Effector memory CD4-positive, alpha-beta T cell (primary cell): ENCODE data around the gene G6PD.
"Not testable (repeated sequence)": the region's sequence is repeated elsewhere in the genome, so short reads cannot be mapped to it uniquely, and the experiment has no call there.

ENCODE experiments used
- DNase-seq, 3 donors: peaks; one replicate each; pipeline ENCODE4 v3.0.0-alpha.2; 2020
- H3K27ac ChIP-seq: 2 replicates; pipeline ENCODE4 v1.7.0; 2013; ENCODE audit warnings: mild to moderate bottlenecking, low read length, moderate library complexity; ENCODE audit not compliant: insufficient read depth, poor library complexity, severe bottlenecking
- H3K27me3 ChIP-seq: replicated peaks from 2 replicates; pipeline ENCODE4 v1.7.0; 2013; ENCODE audit warnings: mild to moderate bottlenecking, low read length; ENCODE audit not compliant: insufficient read depth, control insufficient read depth, poor library complexity, severe bottlenecking
- H3K36me3 ChIP-seq: 2 replicates; pipeline ENCODE4 v1.7.0; 2013; ENCODE audit warnings: mild to moderate bottlenecking, low read length, moderate library complexity; ENCODE audit not compliant: control insufficient read depth, insufficient read depth
- H3K4me1 ChIP-seq: 2 replicates; pipeline ENCODE4 v1.7.0; 2013; ENCODE audit warnings: low read length, mild to moderate bottlenecking; ENCODE audit not compliant: control insufficient read depth, insufficient read depth, poor library complexity, severe bottlenecking
- H3K4me3 ChIP-seq: 2 replicates; pipeline ENCODE4 v1.7.0; 2013; ENCODE audit warnings: low read length, low read depth, mild to moderate bottlenecking; ENCODE audit not compliant: insufficient read depth, poor library complexity, severe bottlenecking
- H3K9me3 ChIP-seq: 2 replicates; pipeline ENCODE4 v1.7.0; 2013; ENCODE audit warnings: mild to moderate bottlenecking, low read length, moderate library complexity; ENCODE audit not compliant: control insufficient read depth

G6PD gene

GRCh38 chrX:154502989-154503388, 43.7 kb downstream of the G6PD start:
- no peak overlapping the region for H3K27ac ChIP-seq
- H3K4me3 ChIP-seq: no peak overlapping the region
- H3K36me3 ChIP-seq: no peaks in the 10 kb centered on the region
- no peaks in the 10 kb centered on the region for H3K27me3 ChIP-seq
- H3K4me1 ChIP-seq: no peaks in the 10 kb centered on the region
- H3K9me3 ChIP-seq: no peaks in the 10 kb centered on the region
- DNase-seq: no peak

- DNase-seq: no peak
- Histone ChIP-seq H3K4me3 (no peak overlapping the region), H3K4me1 (no peaks in the 10 kb centered on the region), H3K27ac (no peak overlapping the region), H3K27me3 (no peaks in the 10 kb centered on the region), H3K9me3 (no peaks in the 10 kb centered on the region), H3K36me3 (no peaks in the 10 kb centered on the region)
Measured at GRCh38 chrX:154502098-154502497, 44.5 kb downstream of the G6PD start.

- not testable (repeated sequence) for H3K36me3 ChIP-seq, H3K4me3 ChIP-seq, H3K4me1 ChIP-seq, H3K9me3 ChIP-seq, H3K27me3 ChIP-seq, DNase-seq, H3K27ac ChIP-seq
Measured at GRCh38 chrX:154501423-154501822, 45.2 kb downstream of the G6PD start.

GRCh38 chrX:154496591-154497137, 50.0 kb downstream of the G6PD start:
- DNase-seq, H3K4me3 ChIP-seq, H3K27me3 ChIP-seq, H3K36me3 ChIP-seq, H3K27ac ChIP-seq, H3K9me3 ChIP-seq, H3K4me1 ChIP-seq: not testable (repeated sequence)

DNA sequence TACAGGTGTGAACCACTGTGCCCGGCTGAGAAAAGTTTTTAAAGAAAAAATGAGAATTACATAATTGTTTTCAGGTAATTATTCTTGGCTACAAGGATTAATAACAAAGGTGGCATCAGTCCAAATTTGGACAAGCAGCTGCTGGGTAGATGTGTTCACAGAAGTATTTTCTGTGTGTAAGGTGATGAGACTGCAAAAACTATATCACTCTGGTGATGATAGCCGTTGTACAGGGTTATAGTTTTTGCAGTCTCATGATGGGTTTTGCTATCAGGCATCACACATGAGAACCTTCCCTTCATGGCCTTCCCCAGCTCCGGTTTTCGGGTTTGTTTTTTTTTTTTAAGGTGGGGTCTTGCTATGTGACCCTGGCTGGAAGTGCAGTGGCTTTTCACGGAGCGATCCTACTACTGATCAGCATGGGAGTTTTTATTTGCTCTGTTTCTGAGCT, 51.1 kb downstream of the G6PD start:
- no peaks in the 10 kb centered on the region for H3K27me3 ChIP-seq
- H3K27ac ChIP-seq: no peak overlapping the region

DNA sequence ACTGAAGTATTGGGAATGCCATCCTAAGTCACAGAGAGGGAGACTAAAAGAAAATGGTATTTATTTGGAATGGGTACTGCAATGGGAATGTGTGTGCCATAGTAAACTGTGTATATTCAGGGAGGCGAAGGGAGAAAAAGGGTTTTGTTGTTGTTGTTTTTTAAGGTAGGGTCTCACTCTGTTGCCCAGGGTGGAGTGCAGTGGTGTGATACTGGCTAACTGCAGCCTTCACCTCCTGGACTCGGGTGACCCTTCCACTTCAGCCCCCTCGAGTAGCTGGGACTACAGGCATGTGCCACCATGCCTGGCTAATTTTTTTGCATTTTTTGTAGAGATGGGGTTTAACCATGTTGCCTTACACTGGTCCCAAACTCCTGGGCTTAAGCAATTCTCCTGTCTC, 51.9 kb downstream of the G6PD start:
- H3K27me3 ChIP-seq: no peaks in the 10 kb centered on the region
- DNase-seq: no peak
- no peak overlapping the region for H3K4me3 ChIP-seq
- no peaks in the 10 kb centered on the region for H3K4me1 ChIP-seq
- no peaks in the 10 kb centered on the region for H3K36me3 ChIP-seq
- no peaks in the 10 kb centered on the region for H3K9me3 ChIP-seq
- H3K27ac ChIP-seq: no peak overlapping the region

More for the DNA sequence above, 51.1 kb downstream of the G6PD start:
- Histone ChIP-seq H3K4me3 (no peak overlapping the region), H3K9me3 (no peaks in the 10 kb centered on the region), H3K4me1 (no peaks in the 10 kb centered on the region), H3K36me3 (no peaks in the 10 kb centered on the region)
- DNase-seq: no peak

DNA sequence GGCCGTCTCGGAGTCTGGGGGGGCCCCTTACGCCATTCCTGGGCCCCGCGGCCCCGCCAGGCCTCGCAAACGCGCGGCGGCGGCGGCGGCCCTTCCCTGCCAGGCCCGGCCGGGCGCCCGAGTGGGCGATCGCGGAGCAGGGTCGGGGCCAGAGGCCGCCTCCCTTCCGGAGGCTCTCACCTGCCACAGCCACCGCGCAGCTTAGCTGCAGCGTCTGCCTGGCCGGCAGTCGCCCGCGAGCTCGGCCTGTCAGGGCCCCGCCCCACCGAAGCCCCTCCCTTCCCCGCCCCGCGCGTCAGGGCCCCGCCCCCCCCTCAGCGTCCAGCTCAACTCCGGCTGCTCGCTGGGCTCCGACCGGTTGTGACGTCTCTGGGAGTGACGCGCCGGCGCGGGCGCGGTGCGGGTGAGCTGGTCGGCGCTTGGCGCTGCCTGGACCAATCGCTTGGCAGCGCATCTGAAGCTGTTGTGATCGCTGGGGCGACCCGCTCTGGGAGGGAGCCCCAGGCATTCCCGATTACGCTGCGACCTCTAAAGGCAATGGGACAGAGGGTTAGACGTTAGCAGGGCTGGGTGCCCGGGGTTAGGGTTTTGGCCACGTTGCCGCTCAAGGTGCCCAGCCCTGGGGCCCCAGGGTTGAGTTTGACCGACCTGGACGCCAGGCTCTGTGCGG, 56.1 kb downstream of the G6PD start, which contains the start of gene SLC10A3:
TSS of gene SLC10A3 (minus strand) at position 216 of the 670 bp plus-strand sequence. CDS start 1,689 bp downstream, outside the sequence.
- no peaks in the 10 kb centered on the region for H3K9me3 ChIP-seq
- peak within 1 kb of the TSS; percentile 53 for H3K4me3 ChIP-seq
- H3K4me1 ChIP-seq: peaks cover 5% of the 10 kb centered on the region
- H3K36me3 ChIP-seq: no peaks in the 10 kb centered on the region
- H3K27ac ChIP-seq: peak within 1 kb of the TSS; percentile 78
- H3K27me3 ChIP-seq: no peaks in the 10 kb centered on the region
- DNase-seq: peak; percentile 86 to 87 (median 87)

- Histone ChIP-seq H3K4me3 (peak overlapping the region; percentile 49), H3K27ac (peak overlapping the region; percentile 78), H3K36me3 (no peaks in the 10 kb centered on the region), H3K4me1 (peaks cover 10% of the 10 kb centered on the region), H3K27me3 (no peaks in the 10 kb centered on the region), H3K9me3 (no peaks in the 10 kb centered on the region)
- DNase-seq: peak in 2 of 3 donors; percentile 12 to 15
Measured at GRCh38 chrX:154490021-154490413, 56.6 kb downstream of the G6PD start.

GRCh38 chrX:154489182-154489581, 57.5 kb downstream of the G6PD start:
- DNase-seq: no peak
- Histone ChIP-seq H3K4me3 (peak overlapping the region; percentile 49), H3K27ac (peak overlapping the region; percentile 78), H3K4me1 (peaks cover 10% of the 10 kb centered on the region), H3K27me3 (no peaks in the 10 kb centered on the region), H3K9me3 (no peaks in the 10 kb centered on the region), H3K36me3 (no peaks in the 10 kb centered on the region)

DNA sequence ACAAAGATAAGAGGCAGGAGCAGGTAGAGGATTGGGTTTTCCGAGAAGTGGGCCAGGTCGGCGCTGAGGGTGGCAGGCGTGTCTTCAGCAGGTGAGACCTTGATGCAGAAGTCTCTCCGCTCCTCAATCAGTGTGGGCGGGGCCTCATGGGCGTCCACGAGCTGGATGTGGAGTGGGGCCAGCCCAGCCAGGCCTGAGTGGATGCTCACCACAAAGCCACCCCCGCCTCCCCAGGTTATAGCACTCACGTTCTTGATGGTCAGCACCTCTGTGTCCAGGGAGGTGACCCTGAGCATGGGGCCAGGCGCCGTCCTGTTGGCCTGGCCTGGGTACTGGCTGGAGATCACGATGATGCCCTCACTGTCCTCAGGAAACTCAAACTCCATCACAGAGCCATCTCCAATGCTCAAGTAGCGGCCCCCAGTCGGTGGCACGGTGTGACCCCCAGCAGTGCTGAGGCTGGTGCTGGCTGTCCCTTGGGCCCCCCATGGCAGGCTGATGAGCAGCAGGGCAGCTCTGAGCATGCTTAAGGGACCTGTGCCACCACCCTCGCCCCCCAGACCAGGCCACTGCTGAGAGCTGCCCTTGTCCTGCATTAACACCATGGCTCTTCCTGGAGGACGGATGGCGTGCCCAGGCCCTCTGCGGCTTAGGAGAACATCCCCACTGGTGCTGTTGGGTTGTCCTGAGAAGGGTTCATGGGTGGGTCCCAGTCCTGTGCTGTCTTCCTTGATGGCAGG, 58.1 kb downstream of the G6PD start:
- H3K36me3 ChIP-seq: no peaks in the 10 kb centered on the region
- H3K27ac ChIP-seq: no peak overlapping the region
- H3K9me3 ChIP-seq: no peaks in the 10 kb centered on the region
- no peak for DNase-seq
- no peak overlapping the region for H3K4me3 ChIP-seq
- H3K4me1 ChIP-seq: peaks cover 10% of the 10 kb centered on the region
- H3K27me3 ChIP-seq: no peaks in the 10 kb centered on the region
